Measurements from ENCODE around the gene VAV3.
"Not testable (repeated sequence)": the region's sequence is repeated elsewhere in the genome, so short reads cannot be mapped to it uniquely, and the experiment has no call there.

VAV3 gene

DNA sequence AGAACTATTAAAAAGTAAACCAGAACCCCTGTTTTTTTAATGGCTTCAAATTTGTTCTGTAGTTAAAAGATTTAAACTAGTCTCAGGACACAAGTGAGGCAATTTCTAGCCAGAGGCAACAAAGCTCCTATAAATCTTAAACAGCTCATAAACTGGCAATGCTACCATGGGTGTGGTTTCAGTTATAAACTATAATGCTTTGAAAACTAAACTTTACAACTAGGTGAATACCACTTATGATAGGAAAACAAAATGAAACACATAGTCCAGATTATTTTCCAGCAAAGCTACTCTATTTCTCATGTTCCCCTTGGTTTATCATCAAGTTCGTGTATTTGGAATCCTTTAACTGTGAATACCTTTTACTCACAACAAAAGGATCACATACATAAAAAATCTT lies 282.5 kb downstream of the VAV3 start:
- DNase-seq (ENCODE audit: low spot score), result no peak

DNA sequence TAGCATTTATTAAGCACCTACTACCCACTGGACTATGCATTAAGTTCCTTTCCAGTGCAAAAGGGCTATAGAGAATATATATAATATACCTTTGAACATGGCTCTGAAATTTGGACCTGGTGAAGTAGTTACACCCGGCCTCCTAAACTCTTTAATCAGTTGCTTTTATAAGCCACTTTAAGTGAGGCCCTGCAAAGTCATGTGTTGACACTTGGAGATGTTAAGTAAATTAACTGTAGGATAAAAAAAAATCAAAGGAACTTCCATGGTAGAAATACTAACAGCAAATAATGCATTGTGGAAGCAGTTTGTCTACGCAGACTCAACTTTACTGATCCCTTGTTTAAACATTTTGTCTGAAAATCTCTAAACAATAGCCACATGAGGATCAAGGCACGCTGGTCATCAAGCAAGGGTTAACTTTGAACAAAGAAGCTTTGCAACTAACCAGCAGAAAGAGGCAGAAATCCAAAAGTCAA lies 283.9 kb downstream of the VAV3 start:
- DNase-seq (ENCODE audit: low spot score), result no peak

DNA sequence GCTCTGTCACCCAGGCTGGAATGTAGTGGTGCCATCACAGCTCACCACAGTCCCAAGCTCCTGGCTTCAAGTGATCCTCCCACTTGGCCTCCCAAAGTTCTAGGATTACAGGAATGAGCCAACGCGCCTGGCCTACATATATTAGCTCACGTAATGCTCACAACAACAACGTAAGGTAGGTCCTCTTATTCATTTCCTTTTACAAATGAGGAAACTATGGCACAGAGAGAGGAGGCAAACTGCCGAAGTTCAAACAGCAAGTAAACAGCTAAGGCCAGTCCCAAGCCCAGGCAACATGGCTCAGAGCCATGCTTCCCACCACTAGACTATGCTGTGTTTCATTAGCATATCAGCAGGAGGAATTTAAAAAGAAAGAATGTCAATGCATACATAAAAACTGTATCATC lies 284.4 kb downstream of the VAV3 start:
- peak; percentile 68 for DNase-seq (ENCODE audit: low spot score)

DNA sequence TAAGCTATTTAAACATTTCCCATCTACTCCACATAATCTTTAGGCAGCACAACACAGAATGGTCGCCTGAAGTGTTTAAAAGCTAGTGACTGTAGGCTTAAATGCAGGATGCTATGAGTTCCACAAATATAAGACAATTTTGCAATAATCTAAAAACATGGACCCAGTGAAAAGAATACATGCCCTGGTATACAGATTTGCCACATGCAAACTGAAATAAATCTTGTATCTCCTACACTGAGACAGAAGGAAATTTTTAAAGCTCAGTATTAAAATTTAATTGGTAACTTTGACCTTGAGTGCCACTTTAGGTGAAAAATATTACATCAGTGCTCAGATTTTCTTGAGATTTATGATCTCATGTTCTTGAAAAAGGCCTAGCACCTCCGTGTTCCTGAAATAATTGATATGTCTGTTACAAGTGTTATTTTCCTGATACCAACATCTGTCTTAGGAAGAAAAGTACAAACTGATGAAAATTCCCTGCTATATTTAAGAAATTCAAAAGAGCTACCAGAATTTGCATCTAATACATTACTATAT lies 285.5 kb downstream of the VAV3 start:
- no peak for DNase-seq (ENCODE audit: low spot score)

DNA sequence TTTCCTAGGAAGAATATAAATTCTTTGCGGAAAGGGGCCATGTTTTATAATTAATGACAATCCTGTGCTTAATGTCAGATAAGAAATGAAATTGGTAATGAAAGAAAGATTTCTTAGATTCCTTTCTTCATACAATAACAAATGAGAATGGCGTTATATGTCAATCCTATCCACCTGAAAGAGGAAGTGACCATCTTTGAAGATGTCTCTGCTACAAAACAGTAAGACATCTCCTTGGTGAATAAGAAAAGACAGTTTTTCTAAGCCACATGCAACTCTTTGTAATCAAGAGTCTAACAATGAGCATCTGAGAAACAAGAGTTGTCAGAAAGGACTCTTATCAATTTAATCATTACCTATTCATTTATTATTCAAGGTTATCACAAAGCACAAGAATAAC lies 286.0 kb downstream of the VAV3 start:
- no peak for DNase-seq (ENCODE audit: low spot score)

DNA sequence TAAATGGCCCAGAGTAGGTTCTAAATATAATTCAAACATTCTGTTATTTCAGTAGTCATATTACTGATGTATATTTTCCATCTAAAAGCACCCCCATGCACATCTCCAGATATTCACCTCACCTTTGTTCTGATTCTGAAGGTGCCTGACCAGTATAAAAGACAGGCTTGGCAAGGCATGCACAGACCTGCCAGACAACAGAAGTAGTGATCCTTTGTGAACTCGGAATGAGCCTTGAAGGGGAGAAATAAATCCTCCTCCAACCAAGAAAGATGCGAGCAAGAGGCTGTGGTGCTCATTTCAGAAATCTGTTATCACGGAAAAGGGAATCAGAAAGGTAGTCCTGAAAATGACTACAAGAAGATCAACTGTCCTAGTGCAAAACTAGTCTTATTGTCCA lies 287.3 kb downstream of the VAV3 start:
- DNase-seq (ENCODE audit: low spot score), result no peak

DNA sequence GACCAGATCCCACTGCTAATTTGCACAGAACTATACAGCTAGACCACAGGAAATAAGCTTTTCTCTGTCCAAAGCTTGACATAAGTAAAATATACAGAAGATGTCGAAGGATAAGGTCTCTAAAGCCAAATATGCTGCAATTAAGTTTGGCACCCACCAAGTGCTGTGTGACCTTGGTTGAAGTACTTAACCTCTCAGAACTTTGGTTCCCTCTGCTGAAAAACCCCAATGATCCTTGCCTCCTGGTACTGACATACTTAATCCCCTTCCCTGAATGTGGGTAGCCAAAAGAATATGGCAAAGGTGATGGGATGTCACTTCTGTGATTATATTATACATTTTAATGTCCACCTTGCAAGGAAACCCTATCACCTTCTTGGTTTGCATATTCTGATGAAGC lies 290.5 kb downstream of the VAV3 start:
- no peak for DNase-seq (ENCODE audit: low spot score)

DNA sequence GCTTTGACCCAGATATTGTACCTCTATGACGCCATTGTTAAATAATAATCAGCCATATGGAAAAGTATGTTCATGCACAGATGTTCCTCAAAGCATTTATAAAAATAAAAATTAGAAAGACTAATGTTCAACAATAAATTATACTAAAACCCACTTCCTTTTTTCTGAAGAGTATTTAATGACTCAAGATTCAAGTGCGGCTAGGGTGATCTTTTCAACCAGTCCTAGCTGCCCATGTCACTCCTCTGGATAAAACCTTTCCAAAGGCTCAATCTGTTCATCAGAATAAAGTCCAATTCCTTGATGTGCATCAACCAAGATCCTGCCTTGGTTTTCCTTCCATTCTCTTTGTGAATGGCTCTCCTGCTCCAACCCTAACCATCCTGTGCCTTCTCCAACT lies 292.0 kb downstream of the VAV3 start:
- no peak for DNase-seq (ENCODE audit: low spot score)

DNA sequence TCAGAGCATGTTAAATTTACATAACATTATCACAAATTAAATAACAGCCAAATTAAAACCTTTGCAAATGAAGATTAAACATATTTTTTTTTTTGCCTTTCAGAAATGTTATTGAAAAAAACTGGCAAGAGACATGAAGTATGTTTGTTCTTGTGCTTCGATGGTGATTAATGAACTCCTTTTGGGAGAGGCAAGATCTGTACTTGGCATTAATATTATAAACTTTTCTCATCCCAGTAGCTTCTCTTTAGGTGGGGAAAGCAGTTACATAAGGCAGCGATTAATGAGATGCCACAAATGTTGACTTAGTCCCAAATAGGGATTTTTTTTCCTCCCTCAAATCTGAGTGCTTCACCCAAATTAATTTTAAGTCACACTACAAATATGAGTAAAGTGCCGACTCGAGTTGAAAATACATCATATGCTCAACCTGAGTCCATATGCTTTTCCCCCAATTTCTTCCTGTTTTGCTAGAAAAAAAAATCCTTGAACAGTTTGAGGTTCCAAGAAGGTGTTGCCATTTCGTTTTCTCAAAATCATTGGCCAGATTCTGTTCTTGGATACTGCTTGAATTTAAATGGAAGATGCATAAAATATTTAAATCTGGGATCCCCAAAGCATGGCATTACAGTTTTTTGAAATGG lies 294.5 kb downstream of the VAV3 start:
- DNase-seq (ENCODE audit: low spot score), result no peak

DNA sequence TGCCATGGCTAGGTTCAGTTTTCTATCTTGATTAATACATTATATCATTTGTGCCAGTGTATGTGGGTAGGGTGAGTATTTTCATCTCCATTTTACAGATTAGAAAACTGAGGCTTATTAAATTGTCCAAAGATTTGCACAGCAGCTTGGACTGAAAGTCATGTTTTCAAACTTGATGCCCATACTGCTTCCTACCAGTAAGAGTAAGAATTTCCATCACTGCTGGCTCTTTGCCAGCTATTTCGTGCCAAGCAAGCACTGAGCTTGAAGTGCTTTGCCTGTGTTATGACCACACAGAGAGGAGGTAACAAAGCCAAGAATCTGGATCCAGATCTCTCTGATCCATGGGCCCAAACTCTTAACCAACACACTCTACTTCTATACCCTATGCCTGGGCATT lies 295.0 kb downstream of the VAV3 start:
- DNase-seq (ENCODE audit: low spot score), result peak; percentile 85

DNA sequence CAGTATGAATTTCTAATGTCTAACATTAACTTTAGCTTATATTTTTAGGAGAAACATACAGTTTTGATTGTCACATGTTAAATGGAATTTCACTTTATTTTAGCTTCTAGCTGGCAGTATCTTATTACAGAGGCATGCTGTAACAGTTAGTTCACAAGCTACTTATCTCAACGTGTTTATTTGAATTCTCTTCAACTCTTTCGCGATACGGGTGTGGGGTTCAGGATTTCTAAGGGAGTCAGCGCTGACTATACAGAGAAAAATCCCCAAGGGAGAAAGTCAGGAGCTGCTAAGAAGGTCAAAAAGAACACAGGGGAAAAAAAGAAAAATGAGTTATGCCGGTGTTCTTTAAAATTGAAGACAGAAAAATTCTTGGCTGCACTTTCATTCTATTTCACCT lies 296.2 kb downstream of the VAV3 start:
- no peak for DNase-seq (ENCODE audit: low spot score)

DNA sequence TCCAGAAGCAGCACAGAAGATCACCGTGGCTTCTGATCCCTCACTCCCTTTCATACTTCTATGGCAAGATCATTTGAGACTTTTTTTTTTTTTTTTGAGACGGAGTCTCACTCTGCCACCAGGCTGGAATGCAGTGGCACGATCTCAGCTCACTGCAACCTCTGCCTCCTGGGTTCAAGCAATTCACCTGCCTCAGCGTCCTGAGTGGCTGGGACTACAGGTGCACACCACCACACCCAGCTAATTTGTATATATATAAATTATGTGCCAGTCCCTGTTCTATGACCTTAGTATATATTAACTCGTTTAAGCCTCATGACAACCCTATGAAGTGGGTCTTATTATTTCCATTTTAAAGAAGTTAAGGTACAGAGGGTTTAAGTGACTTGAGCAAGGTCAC lies 298.5 kb downstream of the VAV3 start:
- no peak for DNase-seq (ENCODE audit: low spot score)

DNA sequence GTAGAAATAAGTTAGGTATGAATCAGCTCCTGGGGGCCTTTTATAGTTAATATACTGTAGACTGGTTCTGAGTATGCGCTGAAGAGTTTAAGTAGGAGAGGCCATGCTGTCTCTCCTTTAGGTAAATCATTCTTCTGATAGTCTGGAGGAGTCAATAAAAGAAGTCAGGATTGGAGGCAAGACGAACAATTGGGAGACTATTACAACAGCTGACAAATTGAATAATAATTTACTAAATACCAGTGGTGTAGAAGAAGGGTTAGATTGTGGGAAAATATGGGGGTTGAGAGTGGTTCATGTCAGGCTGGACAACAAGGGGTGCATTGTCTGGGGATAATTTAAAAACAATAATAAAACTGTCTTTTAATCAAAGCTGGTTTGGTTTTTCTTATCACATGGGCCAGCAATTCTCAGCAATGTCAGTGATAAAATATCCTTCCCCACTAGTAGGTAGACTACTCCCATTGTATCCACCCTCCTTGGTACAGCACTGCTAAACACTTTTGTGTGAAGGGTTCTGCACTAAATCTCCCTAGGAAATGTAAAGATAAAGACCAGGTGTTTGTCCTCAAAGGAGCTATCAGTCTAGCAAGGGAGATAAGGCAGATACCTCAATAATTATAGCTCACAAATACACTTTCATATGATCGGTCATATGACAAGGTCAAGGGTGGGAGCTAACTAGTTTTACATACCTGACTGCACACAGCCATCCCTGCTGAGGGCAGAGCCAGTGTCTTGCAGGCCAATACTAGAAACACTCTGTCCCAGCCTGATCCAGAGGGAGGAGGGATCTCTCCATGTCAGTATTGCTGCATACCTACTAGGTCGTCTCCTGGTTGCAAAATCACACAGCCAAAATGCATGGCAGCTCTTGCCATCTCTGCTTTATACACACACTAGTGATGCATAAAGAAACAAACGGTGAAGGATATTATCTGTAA lies 299.7 kb downstream of the VAV3 start:
- peak; percentile 95 for DNase-seq (ENCODE audit: low spot score)

DNA sequence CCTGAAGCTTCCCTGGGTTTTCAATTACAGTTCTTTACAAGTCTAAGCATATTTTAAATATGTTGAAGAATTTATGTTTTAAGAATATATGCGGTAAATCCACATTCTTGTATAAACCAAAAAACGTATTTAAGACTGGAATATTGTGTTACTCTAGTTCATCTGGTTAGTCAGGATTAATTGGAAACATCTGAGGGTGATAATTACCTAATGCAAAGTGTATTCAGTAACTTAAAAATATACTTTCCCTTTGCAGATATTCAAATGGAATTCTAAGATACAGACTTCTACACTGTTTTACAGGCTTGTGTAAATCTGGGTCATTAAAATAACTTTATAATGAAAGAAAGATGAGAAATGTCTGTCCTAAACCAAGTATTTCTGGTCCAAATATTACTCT lies 302.0 kb downstream of the VAV3 start:
- no peak for DNase-seq (ENCODE audit: low spot score)

DNA sequence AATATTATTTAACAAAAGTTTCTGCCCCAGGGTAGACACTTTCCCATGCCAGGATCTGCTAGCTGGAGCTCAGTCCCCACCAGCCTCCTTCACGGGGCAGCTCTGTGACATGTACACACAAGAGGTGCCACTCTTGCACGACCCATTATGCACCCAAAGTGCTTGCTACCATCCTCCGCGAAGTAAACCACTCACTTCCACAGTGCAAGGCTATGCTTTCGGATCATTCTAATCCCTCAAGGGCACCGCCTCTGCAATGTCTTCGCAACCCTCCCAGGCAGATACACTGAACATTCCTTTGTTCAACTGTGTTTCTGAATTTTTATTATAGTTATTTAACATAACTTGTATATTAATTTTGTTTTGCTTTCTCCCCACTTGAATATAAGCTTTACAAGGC lies 303.8 kb downstream of the VAV3 start:
- no peak for DNase-seq (ENCODE audit: low spot score)

DNA sequence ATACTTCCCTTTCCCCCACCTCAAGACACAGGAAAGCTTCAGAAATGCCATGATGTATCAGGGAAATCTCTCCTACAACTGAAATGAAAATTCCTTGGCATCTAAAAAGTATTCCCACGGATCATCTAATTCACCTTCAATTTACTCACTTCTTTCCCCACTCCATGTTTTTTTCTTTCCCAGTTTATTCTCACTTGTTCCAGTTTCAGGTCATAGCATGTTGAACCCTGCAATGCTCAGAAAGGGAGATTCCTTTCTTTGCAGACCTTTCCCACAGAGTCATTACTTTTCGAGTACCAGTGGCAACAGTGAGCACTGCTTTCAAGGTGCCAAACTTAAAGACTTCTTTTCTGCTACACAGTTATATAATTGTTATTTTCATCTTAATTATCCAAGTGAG lies 305.0 kb downstream of the VAV3 start:
- DNase-seq (ENCODE audit: low spot score), result no peak

DNA sequence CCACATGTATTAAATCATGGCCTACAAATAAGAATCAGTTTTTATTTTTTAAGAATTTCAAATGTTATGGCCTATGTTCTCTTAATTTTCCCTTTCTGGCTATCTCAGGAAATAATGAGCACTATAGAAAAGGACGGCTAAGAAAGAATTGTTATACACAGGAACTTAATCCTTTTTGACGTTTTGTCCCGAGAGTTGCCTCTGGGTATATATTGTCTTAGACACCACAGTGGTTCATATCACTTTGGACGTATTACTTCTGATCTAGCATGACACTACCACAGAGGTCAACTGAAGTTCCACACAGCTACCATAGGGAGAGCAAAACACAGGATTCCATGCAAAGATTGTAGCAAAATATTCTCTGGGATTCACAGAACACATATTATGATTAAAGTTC lies 307.6 kb downstream of the VAV3 start:
- no peak for DNase-seq (ENCODE audit: low spot score)

DNA sequence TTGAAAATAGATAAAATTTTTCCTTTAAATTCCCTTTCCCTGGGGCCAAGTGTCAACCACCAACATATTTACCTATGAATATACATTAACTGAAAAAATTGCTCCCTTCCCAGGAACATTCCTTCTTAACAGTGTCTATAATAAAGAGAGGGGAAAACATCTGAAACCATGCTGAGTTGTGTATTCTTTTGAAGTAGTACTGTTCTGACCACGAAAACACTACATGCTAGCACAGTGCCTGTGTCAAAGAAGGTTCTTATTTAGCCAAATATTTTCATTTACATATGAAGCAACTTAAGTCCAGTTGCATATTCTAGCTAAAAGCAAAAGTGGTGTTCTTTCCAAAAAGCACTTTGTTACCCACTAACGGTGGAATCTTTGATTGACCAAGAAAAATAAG lies 311.2 kb downstream of the VAV3 start:
- no peak for DNase-seq (ENCODE audit: low spot score)

DNA sequence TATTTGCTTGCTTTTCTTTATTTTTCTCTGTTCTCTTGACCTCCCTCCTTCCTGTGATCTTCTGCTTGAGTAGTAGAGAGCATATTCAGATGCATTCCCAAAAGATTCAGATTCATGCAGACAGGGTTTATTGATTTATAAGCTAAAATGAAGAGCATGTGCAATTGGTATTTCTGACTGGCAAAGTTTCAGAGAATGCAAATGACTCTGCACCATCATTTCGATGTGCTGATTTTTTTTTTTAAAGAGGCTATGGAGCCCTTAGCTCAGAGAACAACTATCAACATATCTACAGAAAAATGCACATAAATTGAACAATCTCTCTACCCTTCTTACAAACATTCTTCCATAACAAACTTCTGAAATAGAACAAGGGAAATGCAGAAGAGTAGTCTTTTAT lies 312.0 kb downstream of the VAV3 start:
- no peak for DNase-seq (ENCODE audit: low spot score)

DNA sequence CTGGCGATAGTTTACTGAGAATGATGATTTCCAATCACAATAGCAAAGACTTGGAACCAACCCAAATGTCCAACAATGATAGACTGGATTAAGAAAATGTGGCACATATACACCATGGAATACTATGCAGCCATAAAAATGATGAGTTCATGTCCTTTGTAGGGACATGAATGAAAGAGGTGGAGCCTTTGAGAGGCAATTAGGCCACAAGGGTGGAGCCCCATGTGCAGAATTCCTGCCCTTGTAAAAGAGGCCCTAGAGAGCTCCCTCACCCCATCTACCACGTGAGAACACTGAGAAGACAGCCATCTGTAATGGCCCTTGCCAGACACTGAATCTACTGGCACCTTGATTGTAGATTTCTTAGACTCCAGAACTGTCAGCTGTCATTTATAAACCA lies 314.2 kb downstream of the VAV3 start:
- not testable (repeated sequence) for DNase-seq (ENCODE audit: low spot score)

DNA sequence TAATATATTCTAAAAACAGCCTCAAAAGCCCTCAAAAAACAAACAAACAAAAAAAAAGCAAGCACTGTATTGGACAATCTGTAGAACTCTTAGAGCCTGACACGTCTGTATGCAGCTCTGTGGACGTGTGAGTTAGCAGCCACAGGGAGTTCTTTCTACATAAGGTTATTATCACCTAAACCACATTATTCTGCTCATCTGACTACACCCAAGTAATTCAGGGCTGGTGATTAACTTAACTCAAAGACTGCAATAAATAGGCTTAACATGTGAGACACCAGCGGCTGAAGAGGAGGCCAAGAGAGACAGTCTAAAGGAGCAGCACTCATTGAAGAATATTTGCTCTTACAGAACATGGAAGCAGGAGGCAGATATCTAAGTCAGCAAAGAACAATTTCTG lies 316.0 kb downstream of the VAV3 start:
- peak; percentile 80 for DNase-seq (ENCODE audit: low spot score)

DNA sequence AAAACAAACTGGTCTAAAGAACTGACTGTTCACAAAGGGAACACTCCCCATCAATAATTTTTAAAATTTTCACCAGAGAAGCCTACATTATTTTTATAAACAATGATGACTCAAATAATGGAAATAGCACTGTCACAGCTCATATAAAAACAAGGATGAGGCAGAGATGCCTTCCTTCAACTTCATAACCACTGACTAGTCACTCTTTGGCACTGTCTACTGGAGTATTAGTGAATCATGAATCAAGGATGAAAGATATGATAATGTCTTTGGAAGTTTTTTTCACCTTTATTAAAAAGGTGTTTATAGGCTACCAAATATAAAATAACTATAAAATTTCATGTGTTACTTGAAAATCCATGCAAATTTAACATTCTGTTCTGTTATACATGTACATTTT lies 316.9 kb downstream of the VAV3 start:
- DNase-seq (ENCODE audit: low spot score), result peak; percentile 86

DNA sequence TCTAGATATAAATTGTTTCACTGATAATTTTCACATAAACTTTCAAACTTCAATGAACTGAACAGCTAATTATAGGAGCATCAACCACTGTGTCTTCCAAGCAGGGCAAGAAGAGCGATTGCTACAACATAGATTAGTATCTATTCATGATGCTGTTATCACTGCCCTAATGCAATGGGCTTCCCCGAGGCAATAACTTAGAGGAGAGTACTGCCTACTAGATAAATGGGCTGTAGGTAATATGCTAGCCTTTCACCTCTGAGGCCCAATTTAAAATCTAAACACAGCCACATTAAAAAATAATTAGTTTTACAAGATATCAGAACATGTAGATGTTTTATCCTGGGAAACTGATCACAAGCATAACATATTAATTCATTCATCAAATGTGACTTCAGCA lies 318.0 kb downstream of the VAV3 start:
- no peak for DNase-seq (ENCODE audit: low spot score)
